ENCODE data around the gene RNF182. TPM values are rescaled to one million over a fixed set of nuclear protein-coding genes. Genes with fewer than 3 reads are reported as not detected.

Gene RNF182
- total RNA-seq, 1 donor from 2014 or later = 2.8 TPM

GRCh38 chr6:13980534-13980933 lies 55.8 kb downstream of the RNF182 start:
- Mint-ChIP-seq H3K36me3 (no peaks in the 10 kb centered on the region), H3K4me3 (no peak overlapping the region), H3K27me3 (no peaks in the 10 kb centered on the region), H3K9me3 (no peaks in the 10 kb centered on the region), H3K4me1 (ENCODE audit: unreplicated experiment) (no peaks in the 10 kb centered on the region), H3K27ac (no peak overlapping the region)
- no peak for DNase-seq (ENCODE audit: extremely low spot score, unreplicated experiment)
- no peak for TF ChIP-seq CTCF (conservative IDR thresholded peaks at IDR 0.05)

DNA sequence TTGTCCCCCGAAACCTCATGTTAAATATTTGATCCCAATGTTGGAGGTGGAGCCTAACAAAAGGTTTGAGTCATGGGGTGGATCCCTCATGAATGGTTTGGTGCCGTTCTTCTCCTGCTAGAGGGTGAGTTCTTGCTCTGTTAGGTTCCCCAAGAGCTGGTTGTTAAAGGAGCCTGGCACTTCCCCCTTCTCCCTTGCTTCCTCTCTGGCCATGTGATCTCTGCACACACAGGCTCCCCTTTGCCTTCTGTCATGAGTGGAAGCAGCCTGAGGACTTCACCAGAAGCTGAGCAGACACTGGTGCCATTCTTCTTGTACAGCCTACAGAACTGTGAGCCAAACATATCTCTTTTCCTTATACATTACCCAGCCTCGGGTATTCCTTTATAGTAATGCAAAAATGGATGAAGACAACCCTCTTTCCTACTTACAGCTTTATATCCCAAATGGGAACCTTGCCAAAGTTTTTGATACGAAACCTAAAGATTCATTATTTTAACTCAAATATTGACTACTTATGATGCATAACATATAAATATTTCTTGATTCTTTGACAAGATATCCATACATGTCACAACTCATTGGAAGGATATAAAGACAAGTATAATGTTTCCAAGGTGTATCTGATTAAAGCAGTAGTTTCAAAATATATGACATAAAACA lies 61.0 kb downstream of the RNF182 start:
- Mint-ChIP-seq H3K9me3 (no peaks in the 10 kb centered on the region), H3K36me3 (no peaks in the 10 kb centered on the region), H3K27me3 (peaks cover 6% of the 10 kb centered on the region), H3K4me3 (no peak overlapping the region), H3K4me1 (ENCODE audit: unreplicated experiment) (no peaks in the 10 kb centered on the region), H3K27ac (no peak overlapping the region)
- no peak for DNase-seq (ENCODE audit: extremely low spot score, unreplicated experiment)
- TF ChIP-seq CTCF (conservative IDR thresholded peaks at IDR 0.05) = no peak

DNA sequence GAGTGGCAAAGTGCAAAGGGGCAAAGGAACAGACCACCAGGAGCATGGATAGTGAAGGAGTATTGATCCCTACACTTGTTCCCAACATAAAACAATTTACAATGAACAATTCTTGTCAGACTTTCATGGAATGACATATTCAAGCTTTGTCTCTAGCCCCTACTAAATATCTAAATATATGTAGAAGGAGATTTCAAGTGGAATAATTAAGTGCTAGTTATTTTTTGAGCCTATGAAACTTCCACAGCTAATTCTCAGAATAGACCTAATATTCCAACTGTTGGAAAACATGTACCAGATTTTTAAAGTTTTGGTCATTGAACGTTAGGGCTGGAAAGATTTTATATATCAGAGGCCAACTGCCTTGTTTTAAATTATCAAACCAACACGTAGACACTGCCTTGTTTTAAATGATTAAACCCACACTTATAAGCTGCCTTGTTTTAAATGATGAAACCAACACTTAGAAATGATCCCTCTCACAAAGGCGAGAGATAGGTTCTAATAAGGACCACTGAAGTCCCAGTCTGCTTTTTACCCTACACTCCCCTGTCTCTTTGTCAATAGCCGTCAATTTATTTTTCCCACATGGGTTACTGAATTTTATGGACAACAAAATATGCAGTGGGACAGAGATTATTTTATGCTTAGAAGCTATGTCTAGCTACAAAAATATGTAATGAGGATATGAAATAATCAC lies 62.1 kb downstream of the RNF182 start:
- Mint-ChIP-seq H3K36me3 (no peaks in the 10 kb centered on the region), H3K27me3 (peaks cover 6% of the 10 kb centered on the region), H3K4me3 (no peak overlapping the region), H3K9me3 (no peaks in the 10 kb centered on the region), H3K4me1 (ENCODE audit: unreplicated experiment) (no peaks in the 10 kb centered on the region), H3K27ac (no peak overlapping the region)
- TF ChIP-seq CTCF (conservative IDR thresholded peaks at IDR 0.05) = no peak
- DNase-seq (ENCODE audit: extremely low spot score, unreplicated experiment) = no peak

- no peak overlapping the region for H3K4me3 Mint-ChIP-seq
- no peak for DNase-seq (ENCODE audit: extremely low spot score, unreplicated experiment)
- H3K27me3 Mint-ChIP-seq = peaks cover 6% of the 10 kb centered on the region
Observed at GRCh38 chr6:13987400-13987865, 62.7 kb downstream of the RNF182 start.

GRCh38 chr6:13988049-13988738 lies 63.4 kb downstream of the RNF182 start:
- DNase-seq (ENCODE audit: extremely low spot score, unreplicated experiment) = no peak
- Mint-ChIP-seq H3K4me1 (ENCODE audit: unreplicated experiment) (no peaks in the 10 kb centered on the region), H3K27ac (no peak overlapping the region), H3K27me3 (peaks cover 6% of the 10 kb centered on the region), H3K4me3 (no peak overlapping the region), H3K36me3 (no peaks in the 10 kb centered on the region), H3K9me3 (no peaks in the 10 kb centered on the region)
- TF ChIP-seq CTCF (conservative IDR thresholded peaks at IDR 0.05) = no peak

More at GRCh38 chr6:13987400-13987865, 62.7 kb downstream of the RNF182 start:
- Mint-ChIP-seq H3K27ac (no peak overlapping the region), H3K36me3 (no peaks in the 10 kb centered on the region), H3K9me3 (no peaks in the 10 kb centered on the region), H3K4me1 (ENCODE audit: unreplicated experiment) (no peaks in the 10 kb centered on the region)
- TF ChIP-seq CTCF (conservative IDR thresholded peaks at IDR 0.05) = no peak

Data from type B pancreatic cell (in vitro differentiated cells).